Stimulated activated effector memory CD8-positive, alpha-beta T cell treated with anti-CD3 and anti-CD28 coated beads, Interleukin-12 subunit alpha, Interleukin-12 subunit beta, amount 100 ng/mL, for 72 hours (primary cell): ENCODE data around the gene TCN2.
"Not testable (repeated sequence)": the region's sequence is repeated elsewhere in the genome, so short reads cannot be mapped to it uniquely, and the experiment has no call there.

Source experiments
- ATAC-seq: fragments of 150-1000 bp; cut with Tn5 transposase; 2 replicates; pipeline ENCODE4 v1.10.0; 2021
- DNase-seq, 2 donors: peaks; one replicate each; pipeline ENCODE4 v3.0.0; 2021 to 2022; ENCODE audit warnings: low spot score in 2 of 2
- H3K27ac Mint-ChIP-seq: one replicate; pipeline ENCODE4 v1.8.0; 2022; ENCODE audit warnings: mild to moderate bottlenecking, mixed read lengths
- H3K36me3 Mint-ChIP-seq: one replicate; pipeline ENCODE4 v1.8.0; 2022; ENCODE audit warnings: mild to moderate bottlenecking, mixed read lengths
- H3K4me1 Mint-ChIP-seq: one replicate; pipeline ENCODE4 v1.8.0; 2022; ENCODE audit warnings: mixed read lengths
- H3K4me3 Mint-ChIP-seq: one replicate; pipeline ENCODE4 v1.8.0; 2022; ENCODE audit warnings: mild to moderate bottlenecking, mixed read lengths
- H3K9me3 Mint-ChIP-seq: one replicate; pipeline ENCODE4 v1.8.0; 2022; ENCODE audit warnings: mixed read lengths

Gene TCN2

GRCh38 chr22:30572840-30573593, 34.0 kb upstream of the TCN2 start:
- Mint-ChIP-seq H3K27ac (no peak overlapping the region), H3K9me3 (no peaks in the 10 kb centered on the region), H3K4me1 (peaks cover 9% of the 10 kb centered on the region), H3K36me3 (peaks cover 28% of the 10 kb centered on the region), H3K4me3 (no peak overlapping the region)
- ATAC-seq (no peak), DNase-seq (no peak)

GRCh38 chr22:30573594-30574094, 33.3 kb upstream of the TCN2 start:
- Mint-ChIP-seq H3K36me3 (peaks cover 34% of the 10 kb centered on the region), H3K4me1 (peaks cover 9% of the 10 kb centered on the region), H3K9me3 (no peaks in the 10 kb centered on the region), H3K4me3 (no peak overlapping the region), H3K27ac (no peak overlapping the region)
- no peak for DNase-seq
- ATAC-seq: no peak

- Mint-ChIP-seq H3K9me3 (no peaks in the 10 kb centered on the region), H3K4me1 (peaks cover 15% of the 10 kb centered on the region), H3K27ac (peak within 1 kb of the TSS; percentile 26), H3K36me3 (peaks cover 41% of the 10 kb centered on the region), H3K4me3 (no peak within 1 kb of the TSS)
- no peak for DNase-seq
- no peak for ATAC-seq
These were observed 32.6 kb upstream of the TCN2 start, which contains the start of gene GAL3ST1 for GRCh38 chr22:30574095-30574981. Gene GAL3ST1 (minus strand): TSS chr22:30574665. CDS start chr22:30557392, 17,273 bp downstream.

- H3K36me3 Mint-ChIP-seq: peaks cover 49% of the 10 kb centered on the region
- peaks cover 16% of the 10 kb centered on the region for H3K4me1 Mint-ChIP-seq
- H3K4me3 Mint-ChIP-seq: no peak overlapping the region
- ATAC-seq (no peak), DNase-seq (no peak)
- peak overlapping the region; percentile 26 for H3K27ac Mint-ChIP-seq
- H3K9me3 Mint-ChIP-seq: no peaks in the 10 kb centered on the region
These were observed 31.8 kb upstream of the TCN2 start for GRCh38 chr22:30574997-30575671.

GRCh38 chr22:30575859-30576258, 31.1 kb upstream of the TCN2 start:
- Mint-ChIP-seq H3K4me1 (peaks cover 16% of the 10 kb centered on the region), H3K9me3 (no peaks in the 10 kb centered on the region), H3K36me3 (peaks cover 56% of the 10 kb centered on the region), H3K27ac (peak overlapping the region; percentile 26), H3K4me3 (no peak overlapping the region)
- DNase-seq (no peak), ATAC-seq (no peak)

- Mint-ChIP-seq H3K27ac (no peak overlapping the region), H3K36me3 (peaks cover 80% of the 10 kb centered on the region), H3K4me1 (peaks cover 16% of the 10 kb centered on the region), H3K4me3 (no peak overlapping the region), H3K9me3 (no peaks in the 10 kb centered on the region)
- DNase-seq: no peak
- no peak for ATAC-seq
These were observed 28.5 kb upstream of the TCN2 start for GRCh38 chr22:30578481-30578880.

- no peak for ATAC-seq
- H3K4me1 Mint-ChIP-seq: peaks cover 7% of the 10 kb centered on the region
- DNase-seq: no peak
- no peak overlapping the region for H3K27ac Mint-ChIP-seq
- no peak overlapping the region for H3K4me3 Mint-ChIP-seq
- H3K36me3 Mint-ChIP-seq: peaks cover 98% of the 10 kb centered on the region
- H3K9me3 Mint-ChIP-seq: no peaks in the 10 kb centered on the region
These were observed 26.1 kb upstream of the TCN2 start for GRCh38 chr22:30580896-30581295.

- ATAC-seq (no peak), DNase-seq (no peak)
- peaks cover 98% of the 10 kb centered on the region for H3K36me3 Mint-ChIP-seq
- no peaks in the 10 kb centered on the region for H3K9me3 Mint-ChIP-seq
- peaks cover 7% of the 10 kb centered on the region for H3K4me1 Mint-ChIP-seq
- H3K4me3 Mint-ChIP-seq: no peak overlapping the region
- no peak overlapping the region for H3K27ac Mint-ChIP-seq
These were observed 24.9 kb upstream of the TCN2 start for GRCh38 chr22:30582051-30582450.

- ATAC-seq: no peak
- Mint-ChIP-seq H3K4me3 (no peak overlapping the region), H3K4me1 (peaks cover 7% of the 10 kb centered on the region), H3K36me3 (peaks cover 98% of the 10 kb centered on the region), H3K27ac (no peak overlapping the region), H3K9me3 (no peaks in the 10 kb centered on the region)
- DNase-seq: no peak
These were observed 24.0 kb upstream of the TCN2 start for GRCh38 chr22:30582788-30583545.

- no peaks in the 10 kb centered on the region for H3K9me3 Mint-ChIP-seq
- ATAC-seq: no peak
- no peaks in the 10 kb centered on the region for H3K4me1 Mint-ChIP-seq
- no peak overlapping the region for H3K4me3 Mint-ChIP-seq
- H3K36me3 Mint-ChIP-seq: peaks cover 98% of the 10 kb centered on the region
- DNase-seq: no peak
- peak overlapping the region; percentile 40 for H3K27ac Mint-ChIP-seq
These were observed 22.5 kb upstream of the TCN2 start for GRCh38 chr22:30584441-30584840.

GRCh38 chr22:30586414-30586813, 20.6 kb upstream of the TCN2 start:
- H3K4me1 Mint-ChIP-seq: no peaks in the 10 kb centered on the region
- H3K27ac Mint-ChIP-seq: no peak overlapping the region
- no peak for ATAC-seq
- H3K9me3 Mint-ChIP-seq: no peaks in the 10 kb centered on the region
- peaks cover 83% of the 10 kb centered on the region for H3K36me3 Mint-ChIP-seq
- H3K4me3 Mint-ChIP-seq: no peak overlapping the region
- no peak for DNase-seq

GRCh38 chr22:30591191-30591587, 15.8 kb upstream of the TCN2 start:
- Mint-ChIP-seq H3K36me3 (peaks cover 38% of the 10 kb centered on the region), H3K4me1 (no peaks in the 10 kb centered on the region), H3K9me3 (no peaks in the 10 kb centered on the region), H3K27ac (no peak overlapping the region), H3K4me3 (no peak overlapping the region)
- DNase-seq (no peak), ATAC-seq (no peak)

- DNase-seq (peak; percentile 80 to 94), ATAC-seq (peak; percentile 100)
- no peak within 1 kb of the TSS for H3K4me3 Mint-ChIP-seq
- no peaks in the 10 kb centered on the region for H3K9me3 Mint-ChIP-seq
- no peak within 1 kb of the TSS for H3K27ac Mint-ChIP-seq
- H3K4me1 Mint-ChIP-seq: no peaks in the 10 kb centered on the region
- peaks cover 32% of the 10 kb centered on the region for H3K36me3 Mint-ChIP-seq
These were observed 15.2 kb upstream of the TCN2 start, which contains the start of gene PES1 for GRCh38 chr22:30591588-30592359. Gene PES1 (minus strand): TSS chr22:30591910. CDS start chr22:30591833, 77 bp downstream.

- H3K36me3 Mint-ChIP-seq: peaks cover 26% of the 10 kb centered on the region
- not testable (repeated sequence) for H3K4me1 Mint-ChIP-seq, H3K9me3 Mint-ChIP-seq, DNase-seq, H3K27ac Mint-ChIP-seq, ATAC-seq, H3K4me3 Mint-ChIP-seq
These were observed 14.6 kb upstream of the TCN2 start for GRCh38 chr22:30592360-30592713.
